GM12874 (cell line): Measurements from ENCODE around the gene UNCX.

Experiments
- TF ChIP-seq, protein P1 (sequence below): IDR thresholded peaks from 2 replicates; pipeline ENCODE4 v1.5.1; 2011; ENCODE audit warnings: low read depth, mild to moderate bottlenecking, control low read depth, low read length, moderate library complexity; ENCODE audit not compliant: insufficient read depth

The UNCX gene

DNA sequence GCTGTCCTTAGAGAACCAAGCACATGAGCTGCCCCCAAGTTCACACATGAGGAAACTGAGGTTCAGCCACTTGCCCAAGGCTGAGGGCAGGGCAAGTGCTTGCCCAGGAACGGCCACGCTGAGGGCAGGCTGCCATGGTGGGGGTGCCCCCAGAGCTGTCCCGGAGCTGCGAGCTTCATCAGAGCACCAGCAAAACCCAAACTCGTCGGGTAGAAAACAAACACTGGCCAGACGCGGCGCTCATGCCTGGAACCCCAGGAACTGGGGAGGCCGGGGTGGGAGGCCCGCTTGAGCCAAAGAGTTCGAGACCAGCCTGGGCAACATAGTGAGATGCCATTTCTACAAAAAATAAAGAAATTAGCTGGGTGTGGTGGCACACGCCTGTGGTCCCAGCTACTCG lies 38.4 kb downstream of the UNCX start:
- TF ChIP-seq, protein P1, sequence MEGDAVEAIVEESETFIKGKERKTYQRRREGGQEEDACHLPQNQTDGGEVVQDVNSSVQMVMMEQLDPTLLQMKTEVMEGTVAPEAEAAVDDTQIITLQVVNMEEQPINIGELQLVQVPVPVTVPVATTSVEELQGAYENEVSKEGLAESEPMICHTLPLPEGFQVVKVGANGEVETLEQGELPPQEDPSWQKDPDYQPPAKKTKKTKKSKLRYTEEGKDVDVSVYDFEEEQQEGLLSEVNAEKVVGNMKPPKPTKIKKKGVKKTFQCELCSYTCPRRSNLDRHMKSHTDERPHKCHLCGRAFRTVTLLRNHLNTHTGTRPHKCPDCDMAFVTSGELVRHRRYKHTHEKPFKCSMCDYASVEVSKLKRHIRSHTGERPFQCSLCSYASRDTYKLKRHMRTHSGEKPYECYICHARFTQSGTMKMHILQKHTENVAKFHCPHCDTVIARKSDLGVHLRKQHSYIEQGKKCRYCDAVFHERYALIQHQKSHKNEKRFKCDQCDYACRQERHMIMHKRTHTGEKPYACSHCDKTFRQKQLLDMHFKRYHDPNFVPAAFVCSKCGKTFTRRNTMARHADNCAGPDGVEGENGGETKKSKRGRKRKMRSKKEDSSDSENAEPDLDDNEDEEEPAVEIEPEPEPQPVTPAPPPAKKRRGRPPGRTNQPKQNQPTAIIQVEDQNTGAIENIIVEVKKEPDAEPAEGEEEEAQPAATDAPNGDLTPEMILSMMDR, result no peak

DNA sequence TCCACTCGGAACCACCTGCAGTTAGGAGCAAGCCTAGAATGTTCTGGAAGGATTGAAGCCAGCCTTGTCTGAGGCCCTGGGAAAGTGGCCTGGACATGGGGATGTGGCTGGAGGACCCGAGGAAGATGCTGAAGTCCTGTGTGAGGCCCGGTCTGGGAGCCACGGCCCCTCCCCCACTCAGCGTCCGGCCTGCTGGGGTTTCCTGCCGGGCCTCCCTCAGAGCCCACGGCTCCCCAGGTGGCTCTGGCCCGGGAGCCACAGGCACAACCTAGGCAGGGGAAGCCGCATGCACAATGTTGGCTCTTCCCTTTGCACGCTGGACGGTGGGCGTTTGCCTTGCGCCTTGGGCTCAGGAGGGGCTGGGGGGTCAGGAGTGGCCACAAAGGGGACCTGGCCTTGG lies 39.0 kb downstream of the UNCX start:
- TF ChIP-seq, protein P1, result no peak

DNA sequence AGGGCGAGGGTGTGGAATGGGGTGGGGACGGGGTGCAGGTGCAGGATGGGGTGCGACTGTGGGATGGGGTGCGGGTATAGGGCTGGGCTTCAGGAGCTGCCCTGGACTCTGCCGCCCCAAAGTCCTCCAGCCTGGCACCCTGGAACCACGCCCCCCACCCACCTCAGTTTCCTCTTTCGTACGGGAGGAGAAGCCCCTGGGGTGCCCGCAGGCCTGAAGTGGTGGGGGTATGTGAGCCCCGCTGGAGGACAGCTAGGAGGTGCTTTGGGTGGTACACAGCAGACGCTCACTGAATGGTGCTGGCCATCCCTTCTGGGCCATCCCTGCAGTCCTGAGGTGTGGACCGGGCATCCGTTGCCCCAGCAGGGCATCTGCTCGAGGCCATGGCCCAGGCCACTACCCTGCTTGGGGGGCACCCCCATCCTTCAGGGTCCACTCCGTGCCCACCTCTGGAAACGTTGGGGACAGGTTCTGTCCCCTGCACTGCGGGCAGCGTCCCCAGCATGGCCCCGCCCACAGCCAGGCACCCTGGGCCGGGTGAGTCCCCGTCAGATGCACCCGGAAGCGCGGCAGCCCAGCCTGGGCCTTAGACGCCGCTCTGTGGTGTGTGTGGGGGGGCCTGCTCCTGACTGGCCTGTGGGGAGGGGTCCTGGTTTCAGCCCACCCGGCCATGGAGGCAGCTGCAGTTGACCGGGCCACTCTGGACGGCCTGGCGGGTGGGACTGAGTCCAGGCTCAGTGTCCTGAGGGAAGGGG lies 41.6 kb downstream of the UNCX start:
- TF ChIP-seq, protein P1, result no peak

DNA sequence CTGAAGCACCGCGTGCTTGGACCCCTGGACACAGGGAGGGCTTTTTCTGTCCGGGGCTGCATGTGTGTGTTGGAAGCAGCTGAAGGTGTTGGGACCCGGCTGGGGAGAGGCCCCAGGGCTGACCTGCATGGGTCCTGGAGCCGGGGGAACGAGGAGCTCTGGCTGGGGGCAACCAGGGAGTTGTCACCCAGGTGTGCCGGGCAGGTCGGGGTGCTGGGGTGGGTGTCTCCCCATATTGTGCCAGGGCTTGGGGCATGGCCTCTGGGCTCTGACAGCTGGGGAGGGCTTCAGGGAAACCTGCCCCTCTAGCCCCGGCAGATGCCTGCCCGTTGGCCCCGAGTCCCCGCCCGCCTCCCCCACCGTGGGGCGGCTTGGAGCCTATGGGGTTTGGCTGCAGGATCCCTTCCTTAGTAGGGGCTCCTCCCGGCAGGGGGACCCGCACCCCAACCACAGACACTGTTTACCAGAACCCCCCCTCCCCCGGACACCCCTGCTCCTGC lies 42.3 kb downstream of the UNCX start:
- TF ChIP-seq, protein P1, result no peak

DNA sequence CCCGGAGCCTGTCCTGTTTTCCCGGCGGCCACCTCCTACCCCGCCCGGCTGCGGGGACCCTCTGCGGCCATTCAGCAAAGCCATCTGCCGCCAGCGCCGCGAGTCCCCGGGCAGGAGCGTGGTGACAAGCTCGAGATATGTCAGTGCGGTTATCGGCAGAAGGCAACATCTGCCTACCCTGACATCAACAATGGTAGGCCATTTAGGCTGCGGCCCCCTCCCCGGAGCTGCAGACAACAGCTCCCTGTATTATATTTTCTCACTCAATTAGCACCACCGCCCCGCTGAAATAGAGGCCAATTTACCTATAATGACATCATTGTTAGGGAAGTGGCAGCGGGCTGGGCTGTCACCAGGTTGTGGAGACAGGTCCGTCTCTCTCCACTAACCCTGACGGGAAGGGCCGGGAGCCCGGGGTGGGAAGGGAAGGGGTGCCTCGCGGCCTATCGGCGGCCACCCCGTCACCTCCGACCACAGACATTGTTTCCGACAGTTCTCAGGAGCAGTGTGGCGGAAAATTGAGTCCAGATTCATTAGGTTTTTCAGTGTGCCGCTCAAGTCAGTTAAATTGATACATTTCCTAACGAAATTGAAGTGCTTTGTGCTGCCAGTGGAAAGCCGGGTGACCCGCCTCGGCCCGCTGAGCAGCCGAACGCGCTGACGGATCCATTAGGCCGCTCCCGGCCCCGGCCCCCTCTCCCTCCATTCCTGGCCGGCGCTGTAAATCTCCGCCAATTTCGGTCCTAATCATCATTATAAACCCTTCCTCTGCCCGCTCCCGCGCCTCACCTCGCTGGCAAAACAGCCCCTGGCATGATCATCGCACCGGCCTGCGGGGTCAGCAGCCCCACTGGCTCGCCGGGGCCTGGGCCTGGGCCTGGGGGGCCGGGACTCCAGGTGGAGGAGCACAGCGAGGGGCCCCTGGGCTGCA lies 43.0 kb downstream of the UNCX start:
- TF ChIP-seq, protein P1, result no peak

DNA sequence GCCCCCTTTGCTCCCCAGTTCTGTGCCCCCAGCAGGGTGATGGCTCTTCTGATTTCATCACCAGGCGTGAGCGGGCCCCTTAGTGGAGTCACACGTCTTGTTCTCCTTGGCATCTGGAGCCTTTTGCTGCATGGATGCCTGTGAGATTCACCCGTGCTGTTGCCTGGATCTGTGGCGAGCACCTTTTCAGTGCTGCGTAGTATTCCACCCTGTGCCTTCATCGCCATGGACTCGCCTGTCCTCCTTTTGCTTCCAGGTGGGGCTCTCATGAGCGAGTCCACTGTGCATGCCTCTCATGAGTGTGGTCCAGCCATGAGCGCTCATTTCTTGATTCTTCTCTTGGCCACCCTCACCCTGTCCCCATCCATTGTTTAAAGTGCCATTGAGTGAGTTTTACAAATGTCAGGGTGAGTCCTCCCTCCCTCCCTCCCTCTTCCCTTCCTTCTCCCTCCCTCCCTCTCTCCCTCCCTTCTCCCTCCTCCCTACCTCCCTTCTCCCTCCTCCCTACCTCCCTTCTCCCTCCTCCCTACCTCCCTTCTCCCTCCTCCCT lies 44.0 kb downstream of the UNCX start:
- TF ChIP-seq, protein P1, result no peak

DNA sequence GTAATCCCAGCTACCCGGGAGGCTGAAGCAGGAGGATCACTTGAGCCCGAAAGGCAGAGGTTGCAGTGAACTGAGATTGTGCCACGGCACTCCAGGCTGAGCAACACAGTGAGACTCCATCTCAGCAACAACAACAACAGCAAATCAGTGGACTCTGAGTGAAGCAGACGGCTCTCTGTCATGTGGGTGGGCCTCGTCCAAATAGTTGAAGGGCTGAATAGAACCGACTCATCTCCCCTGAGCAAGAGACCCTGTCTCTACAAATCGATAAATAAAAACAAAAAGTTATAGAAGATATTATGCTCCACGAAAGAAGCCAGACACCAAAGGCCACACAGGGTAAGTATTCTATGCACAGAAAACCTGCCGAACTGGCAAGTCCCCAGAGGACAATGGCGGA lies 45.9 kb downstream of the UNCX start:
- TF ChIP-seq, protein P1, result no peak
